GM10248 (cell line): ENCODE data around the gene RTP4.

Experiments
- CTCF ChIA-PET: fragments of 300-600 bp; sonication (Branson Sonifier 250); formaldehyde crosslinking; extraction: SDS; loops from one replicate; lab custom pipeline; 2021; ENCODE audit warnings: antibody characterized with exemption; lab: Yijun Ruan, JAX
- POLR2A ChIA-PET: fragments of 350-650 bp; sonication (Branson Sonifier 250); formaldehyde crosslinking; extraction: SDS; loops from one replicate; lab custom pipeline; 2020; ENCODE audit warnings: antibody characterized with exemption; lab: Yijun Ruan, JAX
- DNase-seq: peaks from one replicate; pipeline ENCODE4 v3.0.0; 2012; ENCODE audit errors: extremely low spot score
- TF ChIP-seq, protein P1 (sequence below): IDR thresholded peaks from 2 replicates; pipeline ENCODE4 v1.5.1; 2012; ENCODE audit warnings: mild to moderate bottlenecking, low read depth; ENCODE audit errors: extremely low read depth, missing control alignments, control extremely low read depth

The RTP4 gene

DNA sequence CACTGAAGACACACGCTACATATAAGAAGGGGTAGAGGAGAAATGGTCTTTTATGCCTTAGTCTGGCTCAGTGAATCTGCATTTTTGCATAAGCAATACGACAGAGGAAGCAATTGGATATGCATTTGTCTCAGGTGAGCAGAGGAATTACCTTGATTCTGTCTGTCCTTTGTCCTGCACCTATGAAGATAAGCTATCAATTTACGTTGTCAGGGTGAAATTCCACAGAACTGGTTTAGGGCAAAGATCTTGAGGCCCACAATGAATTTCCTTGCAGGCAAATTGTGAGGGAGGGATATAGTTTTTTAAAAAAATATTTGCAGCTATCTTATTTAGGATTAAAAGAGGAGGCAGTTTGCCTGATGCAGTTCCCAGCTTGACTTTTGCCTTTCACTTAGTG is 45.1 kb upstream of the RTP4 start:
- TF ChIP-seq, protein P1, sequence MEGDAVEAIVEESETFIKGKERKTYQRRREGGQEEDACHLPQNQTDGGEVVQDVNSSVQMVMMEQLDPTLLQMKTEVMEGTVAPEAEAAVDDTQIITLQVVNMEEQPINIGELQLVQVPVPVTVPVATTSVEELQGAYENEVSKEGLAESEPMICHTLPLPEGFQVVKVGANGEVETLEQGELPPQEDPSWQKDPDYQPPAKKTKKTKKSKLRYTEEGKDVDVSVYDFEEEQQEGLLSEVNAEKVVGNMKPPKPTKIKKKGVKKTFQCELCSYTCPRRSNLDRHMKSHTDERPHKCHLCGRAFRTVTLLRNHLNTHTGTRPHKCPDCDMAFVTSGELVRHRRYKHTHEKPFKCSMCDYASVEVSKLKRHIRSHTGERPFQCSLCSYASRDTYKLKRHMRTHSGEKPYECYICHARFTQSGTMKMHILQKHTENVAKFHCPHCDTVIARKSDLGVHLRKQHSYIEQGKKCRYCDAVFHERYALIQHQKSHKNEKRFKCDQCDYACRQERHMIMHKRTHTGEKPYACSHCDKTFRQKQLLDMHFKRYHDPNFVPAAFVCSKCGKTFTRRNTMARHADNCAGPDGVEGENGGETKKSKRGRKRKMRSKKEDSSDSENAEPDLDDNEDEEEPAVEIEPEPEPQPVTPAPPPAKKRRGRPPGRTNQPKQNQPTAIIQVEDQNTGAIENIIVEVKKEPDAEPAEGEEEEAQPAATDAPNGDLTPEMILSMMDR: no peak
- POLR2A ChIA-PET: no interaction called here
- DNase-seq: no peak
- CTCF ChIA-PET: interaction anchor here (19.0 kb wide), 1 partner anchor 357 kb away, joined by 653 read pairs; no protein-coding TSS in a partner anchor

DNA sequence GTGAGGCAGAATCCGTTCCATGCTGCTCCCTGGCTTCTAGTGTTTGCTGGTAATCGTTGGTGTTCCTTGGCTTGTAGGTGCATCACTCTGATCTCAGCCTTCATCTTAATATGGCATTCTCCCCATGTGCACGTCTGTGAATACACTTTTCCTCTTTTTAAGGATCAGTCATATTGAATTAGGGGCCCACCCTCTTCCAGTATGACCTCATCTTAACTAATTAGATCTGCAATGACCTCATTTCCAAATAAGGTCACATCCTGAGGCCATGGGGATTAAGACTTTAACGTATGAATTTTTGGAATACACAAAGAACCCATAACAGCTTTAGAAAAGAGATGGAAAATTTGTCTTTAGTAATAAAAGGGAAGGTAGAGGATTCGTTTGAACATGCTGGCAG is 42.6 kb upstream of the RTP4 start:
- TF ChIP-seq, protein P1: no peak
- CTCF ChIA-PET: interaction anchor here (1.7 to 19.0 kb wide), 2 partner anchors 17 to 354 kb away, joined by 4 to 653 read pairs; no protein-coding TSS in a partner anchor
- no peak for DNase-seq
- POLR2A ChIA-PET: no interaction called here

DNA sequence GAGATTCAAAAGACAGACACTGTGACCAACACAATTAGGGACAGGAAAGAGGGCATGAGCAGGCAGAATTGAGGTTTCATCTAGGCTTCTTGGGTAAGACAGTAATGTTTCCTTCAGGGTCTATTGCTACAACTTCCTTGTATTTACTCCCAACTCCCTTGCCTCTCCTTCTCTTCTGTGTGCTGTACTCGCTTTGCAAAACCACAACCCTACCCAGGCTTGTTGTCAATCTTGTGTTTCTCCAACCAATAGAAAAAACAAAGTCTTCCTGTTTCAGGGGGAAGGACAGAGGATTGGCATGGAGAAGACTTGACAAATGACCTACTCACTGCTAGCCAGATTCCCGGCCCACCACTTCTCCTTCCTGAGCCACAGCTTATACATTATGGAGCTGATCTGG is 40.3 kb upstream of the RTP4 start:
- ChIA-PET POLR2A (no interaction called here), CTCF (interaction anchor here (0.8 to 19.0 kb wide), 5 partner anchors 9 to 352 kb away, joined by 3 to 653 read pairs (median 3); no protein-coding TSS in a partner anchor)
- TF ChIP-seq, protein P1: no peak
- DNase-seq: no peak

DNA sequence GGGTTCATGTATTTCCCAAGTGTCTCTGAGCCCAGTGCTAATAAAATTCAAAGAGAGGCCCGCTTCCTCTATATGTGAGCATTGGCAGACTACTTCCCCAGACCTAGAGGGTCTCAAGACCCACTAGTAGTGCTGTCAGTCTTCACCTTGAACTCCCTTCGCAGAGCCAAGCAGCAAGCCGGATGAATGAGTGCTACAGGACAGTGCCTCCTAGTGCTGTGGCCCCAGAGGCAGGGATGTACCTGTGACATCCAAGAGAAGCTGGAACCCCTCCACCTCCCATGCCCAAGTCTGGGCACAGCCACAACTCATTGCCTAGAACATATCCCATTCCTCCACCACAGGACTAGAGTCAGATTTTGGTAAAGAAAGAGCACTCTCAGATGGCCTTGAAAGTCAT is 39.5 kb upstream of the RTP4 start:
- ChIA-PET POLR2A (no interaction called here), CTCF (interaction anchor here (5.6 to 19.0 kb wide), 2 partner anchors 10 to 351 kb away, joined by 74 to 653 read pairs; no protein-coding TSS in a partner anchor)
- no peak for DNase-seq
- TF ChIP-seq, protein P1: no peak

DNA sequence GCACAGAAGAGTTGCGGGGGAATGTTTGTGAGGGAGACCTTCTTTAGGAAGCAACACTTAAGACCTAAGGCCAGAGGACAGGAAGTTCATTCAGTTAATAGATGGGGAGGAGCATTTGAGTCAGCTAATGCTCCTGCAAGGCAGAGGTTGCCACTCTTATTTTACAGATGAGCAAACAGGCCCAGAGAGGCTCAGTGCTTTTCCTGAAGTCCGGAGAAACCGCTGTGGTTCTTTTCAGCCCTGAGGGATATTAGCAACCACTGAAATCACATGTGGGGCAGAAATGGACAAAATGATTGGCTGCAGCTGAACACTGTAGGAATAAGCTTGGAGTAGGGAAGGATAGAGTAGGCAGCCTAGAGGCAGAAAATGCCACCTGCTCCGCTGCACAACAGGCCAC is 33.3 kb upstream of the RTP4 start:
- POLR2A ChIA-PET: no interaction called here
- CTCF ChIA-PET: interaction anchor here (5.0 kb wide), 1 partner anchor 16 kb away, joined by 29 read pairs; no protein-coding TSS in a partner anchor
- TF ChIP-seq, protein P1: no peak
- DNase-seq: no peak

DNA sequence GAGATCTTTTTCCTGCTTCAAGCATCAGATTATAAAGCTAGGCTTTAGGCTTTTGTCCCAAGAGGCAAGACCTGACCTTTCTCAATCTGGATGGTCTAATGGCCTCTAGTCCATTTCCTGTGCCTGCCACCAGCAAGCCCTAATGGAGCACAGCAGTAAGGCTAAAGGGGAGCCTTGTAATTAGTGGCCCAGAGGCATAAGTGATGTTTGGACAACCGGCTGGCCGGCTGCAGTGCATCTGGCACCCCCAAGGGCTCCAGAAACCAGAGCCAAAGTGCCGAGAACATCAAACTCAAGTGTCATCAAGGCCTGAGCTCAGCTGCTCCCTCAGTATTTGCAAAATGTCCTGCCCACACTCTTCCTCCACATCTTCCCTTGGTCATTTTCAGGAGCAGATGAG is 31.9 kb upstream of the RTP4 start:
- TF ChIP-seq, protein P1: no peak
- ChIA-PET CTCF (interaction anchor here (5.0 kb wide), 1 partner anchor 18 kb away, joined by 29 read pairs; no protein-coding TSS in a partner anchor), POLR2A (no interaction called here)

More for the DNA sequence above, 31.9 kb upstream of the RTP4 start:
- no peak for DNase-seq
